SK-N-SH treated with all-trans-retinoic acid at 6 μM for 48 hours (cell line): ENCODE measurements around the gene ABCA9.

Source experiments
- BACH2 ChIP-seq: fragments of 250-450 bp; sonication (Bioruptor Pico); IDR thresholded peaks from 2 replicates; pipeline ENCODE4 v1.9.0; 2021; ENCODE audit warnings: mild to moderate bottlenecking, borderline replicate concordance
- PPARA ChIP-seq: fragments of 250-450 bp; sonication (Bioruptor Pico); IDR thresholded peaks from 2 replicates; pipeline ENCODE4 v1.5.0; 2020; ENCODE audit warnings: mild to moderate bottlenecking, borderline replicate concordance
- SNAI2 ChIP-seq: fragments of 250-450 bp; sonication (Bioruptor Pico); IDR thresholded peaks from 2 replicates; pipeline ENCODE4 v1.5.0; 2020; ENCODE audit warnings: mild to moderate bottlenecking, moderate library complexity
- TCF4 ChIP-seq: fragments of 250-450 bp; sonication (Bioruptor Pico); IDR thresholded peaks from 2 replicates; pipeline ENCODE4 v1.8.0; 2021; ENCODE audit warnings: mild to moderate bottlenecking, moderate library complexity, borderline replicate concordance
- ZFP3 ChIP-seq: fragments of 250-450 bp; sonication (Bioruptor Pico); IDR thresholded peaks from 2 replicates; pipeline ENCODE4 v1.5.0; 2020; ENCODE audit warnings: mild to moderate bottlenecking, moderate library complexity
- ZNF8 ChIP-seq: fragments of 450-650 bp; formaldehyde crosslinking; IDR thresholded peaks from 2 replicates; pipeline ENCODE4 v1.5.0; 2020; ENCODE audit warnings: mild to moderate bottlenecking, moderate library complexity
- TF ChIP-seq, protein P1 (sequence below): fragments of 250-450 bp; sonication (Bioruptor Pico); IDR thresholded peaks from 2 replicates; pipeline ENCODE4 v1.5.1; 2021; ENCODE audit warnings: mild to moderate bottlenecking, moderate library complexity
- TF ChIP-seq, protein P2 (sequence below): fragments of 250-450 bp; sonication (Bioruptor Pico); IDR thresholded peaks from 2 replicates; pipeline ENCODE4 v1.5.0; 2020; ENCODE audit warnings: mild to moderate bottlenecking, moderate library complexity
- TF ChIP-seq, protein P3 (sequence below): fragments of 250-450 bp; sonication (Bioruptor Pico); IDR thresholded peaks from 2 replicates; pipeline ENCODE4 v1.8.0; 2020; ENCODE audit warnings: mild to moderate bottlenecking, moderate library complexity, borderline replicate concordance

DNA sequence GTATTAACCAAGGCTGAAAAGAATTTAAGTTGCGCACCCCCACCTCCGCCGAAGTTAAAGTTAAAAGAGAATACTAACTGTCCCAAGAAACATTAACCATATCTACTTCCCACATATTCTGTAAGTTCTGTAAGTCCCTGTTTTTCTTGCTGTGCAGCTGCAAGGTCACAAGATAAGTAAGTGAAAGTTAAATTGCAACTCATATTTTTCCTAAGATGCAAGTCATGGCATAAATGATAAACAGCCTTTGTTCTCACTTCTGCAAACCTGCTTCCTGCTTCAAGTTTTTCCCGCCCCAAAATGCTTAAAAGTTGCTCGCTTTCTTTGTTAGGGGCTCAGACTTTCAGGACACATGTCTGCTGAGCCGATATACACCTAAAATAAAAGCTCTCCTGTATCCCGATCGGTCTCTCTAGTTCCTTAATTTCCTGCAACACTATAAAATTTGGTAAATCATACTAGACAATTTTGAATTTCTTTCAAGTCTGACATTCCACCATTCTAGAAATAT is 32.6 kb upstream of the ABCA9 start:
- TF ChIP-seq, protein P1, sequence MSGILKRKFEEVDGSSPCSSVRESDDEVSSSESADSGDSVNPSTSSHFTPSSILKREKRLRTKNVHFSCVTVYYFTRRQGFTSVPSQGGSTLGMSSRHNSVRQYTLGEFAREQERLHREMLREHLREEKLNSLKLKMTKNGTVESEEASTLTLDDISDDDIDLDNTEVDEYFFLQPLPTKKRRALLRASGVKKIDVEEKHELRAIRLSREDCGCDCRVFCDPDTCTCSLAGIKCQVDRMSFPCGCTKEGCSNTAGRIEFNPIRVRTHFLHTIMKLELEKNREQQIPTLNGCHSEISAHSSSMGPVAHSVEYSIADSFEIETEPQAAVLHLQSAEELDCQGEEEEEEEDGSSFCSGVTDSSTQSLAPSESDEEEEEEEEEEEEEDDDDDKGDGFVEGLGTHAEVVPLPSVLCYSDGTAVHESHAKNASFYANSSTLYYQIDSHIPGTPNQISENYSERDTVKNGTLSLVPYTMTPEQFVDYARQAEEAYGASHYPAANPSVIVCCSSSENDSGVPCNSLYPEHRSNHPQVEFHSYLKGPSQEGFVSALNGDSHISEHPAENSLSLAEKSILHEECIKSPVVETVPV (CRISPR knock-in tag): no peak
- TF ChIP-seq ZNF8 (CRISPR knock-in tag) (no peak), BACH2 (CRISPR knock-in tag) (no peak), ZFP3 (CRISPR knock-in tag) (no peak), SNAI2 (CRISPR knock-in tag) (no peak), PPARA (CRISPR knock-in tag) (no peak), TCF4 (CRISPR knock-in tag) (no peak)
- TF ChIP-seq, protein P2, sequence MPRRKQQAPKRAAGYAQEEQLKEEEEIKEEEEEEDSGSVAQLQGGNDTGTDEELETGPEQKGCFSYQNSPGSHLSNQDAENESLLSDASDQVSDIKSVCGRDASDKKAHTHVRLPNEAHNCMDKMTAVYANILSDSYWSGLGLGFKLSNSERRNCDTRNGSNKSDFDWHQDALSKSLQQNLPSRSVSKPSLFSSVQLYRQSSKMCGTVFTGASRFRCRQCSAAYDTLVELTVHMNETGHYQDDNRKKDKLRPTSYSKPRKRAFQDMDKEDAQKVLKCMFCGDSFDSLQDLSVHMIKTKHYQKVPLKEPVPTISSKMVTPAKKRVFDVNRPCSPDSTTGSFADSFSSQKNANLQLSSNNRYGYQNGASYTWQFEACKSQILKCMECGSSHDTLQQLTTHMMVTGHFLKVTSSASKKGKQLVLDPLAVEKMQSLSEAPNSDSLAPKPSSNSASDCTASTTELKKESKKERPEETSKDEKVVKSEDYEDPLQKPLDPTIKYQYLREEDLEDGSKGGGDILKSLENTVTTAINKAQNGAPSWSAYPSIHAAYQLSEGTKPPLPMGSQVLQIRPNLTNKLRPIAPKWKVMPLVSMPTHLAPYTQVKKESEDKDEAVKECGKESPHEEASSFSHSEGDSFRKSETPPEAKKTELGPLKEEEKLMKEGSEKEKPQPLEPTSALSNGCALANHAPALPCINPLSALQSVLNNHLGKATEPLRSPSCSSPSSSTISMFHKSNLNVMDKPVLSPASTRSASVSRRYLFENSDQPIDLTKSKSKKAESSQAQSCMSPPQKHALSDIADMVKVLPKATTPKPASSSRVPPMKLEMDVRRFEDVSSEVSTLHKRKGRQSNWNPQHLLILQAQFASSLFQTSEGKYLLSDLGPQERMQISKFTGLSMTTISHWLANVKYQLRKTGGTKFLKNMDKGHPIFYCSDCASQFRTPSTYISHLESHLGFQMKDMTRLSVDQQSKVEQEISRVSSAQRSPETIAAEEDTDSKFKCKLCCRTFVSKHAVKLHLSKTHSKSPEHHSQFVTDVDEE: no peak
- TF ChIP-seq, protein P3, sequence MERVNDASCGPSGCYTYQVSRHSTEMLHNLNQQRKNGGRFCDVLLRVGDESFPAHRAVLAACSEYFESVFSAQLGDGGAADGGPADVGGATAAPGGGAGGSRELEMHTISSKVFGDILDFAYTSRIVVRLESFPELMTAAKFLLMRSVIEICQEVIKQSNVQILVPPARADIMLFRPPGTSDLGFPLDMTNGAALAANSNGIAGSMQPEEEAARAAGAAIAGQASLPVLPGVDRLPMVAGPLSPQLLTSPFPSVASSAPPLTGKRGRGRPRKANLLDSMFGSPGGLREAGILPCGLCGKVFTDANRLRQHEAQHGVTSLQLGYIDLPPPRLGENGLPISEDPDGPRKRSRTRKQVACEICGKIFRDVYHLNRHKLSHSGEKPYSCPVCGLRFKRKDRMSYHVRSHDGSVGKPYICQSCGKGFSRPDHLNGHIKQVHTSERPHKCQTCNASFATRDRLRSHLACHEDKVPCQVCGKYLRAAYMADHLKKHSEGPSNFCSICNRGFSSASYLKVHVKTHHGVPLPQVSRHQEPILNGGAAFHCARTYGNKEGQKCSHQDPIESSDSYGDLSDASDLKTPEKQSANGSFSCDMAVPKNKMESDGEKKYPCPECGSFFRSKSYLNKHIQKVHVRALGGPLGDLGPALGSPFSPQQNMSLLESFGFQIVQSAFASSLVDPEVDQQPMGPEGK (CRISPR knock-in tag): no peak
